ENCODE results near the gene CTTN.

CTTN gene

DNA sequence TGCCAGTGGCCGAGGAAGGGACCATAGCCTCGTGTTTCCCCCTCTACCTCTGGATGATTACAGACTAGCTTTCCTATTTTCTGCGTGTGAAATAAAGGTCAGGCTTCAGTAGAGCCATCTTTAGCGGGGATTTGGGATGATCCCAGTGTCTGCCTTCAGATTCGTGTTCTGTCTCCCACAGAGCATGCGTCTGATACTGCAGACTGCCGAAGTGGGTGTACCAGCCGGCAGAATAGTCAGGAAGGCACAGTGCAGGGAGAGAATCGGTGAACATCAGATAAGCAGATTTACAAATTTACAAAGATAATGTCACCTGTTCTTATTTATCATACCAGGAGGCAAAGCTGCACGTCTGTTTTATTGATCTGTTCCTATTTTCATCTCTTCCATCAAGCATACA lies 11.1 kb downstream of the CTTN start:
- no peak for DNase-seq (ENCODE audit: low read depth in 1 of 2, low spot score in 1 of 2)

DNA sequence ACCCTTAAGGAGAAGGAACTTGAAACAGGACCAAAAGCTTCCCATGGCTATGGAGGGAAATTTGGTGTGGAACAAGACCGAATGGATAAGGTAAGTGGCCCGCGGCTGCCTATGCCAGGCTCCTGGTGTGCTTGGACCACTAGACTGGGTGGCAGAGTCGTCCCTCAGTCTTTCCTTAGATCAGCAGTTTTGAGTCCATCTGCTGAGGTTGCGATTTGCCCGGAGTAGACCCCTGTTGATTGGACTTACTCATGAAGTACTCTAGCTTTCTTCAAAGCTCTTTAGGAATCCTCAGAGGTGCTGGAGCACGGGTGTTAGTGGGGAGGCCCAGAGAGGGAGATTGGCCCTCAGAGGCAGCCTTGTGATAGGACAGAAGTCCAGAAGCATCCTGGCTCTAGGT lies 11.5 kb downstream of the CTTN start:
- no peak for DNase-seq (ENCODE audit: low read depth in 1 of 2, low spot score in 1 of 2)

DNA sequence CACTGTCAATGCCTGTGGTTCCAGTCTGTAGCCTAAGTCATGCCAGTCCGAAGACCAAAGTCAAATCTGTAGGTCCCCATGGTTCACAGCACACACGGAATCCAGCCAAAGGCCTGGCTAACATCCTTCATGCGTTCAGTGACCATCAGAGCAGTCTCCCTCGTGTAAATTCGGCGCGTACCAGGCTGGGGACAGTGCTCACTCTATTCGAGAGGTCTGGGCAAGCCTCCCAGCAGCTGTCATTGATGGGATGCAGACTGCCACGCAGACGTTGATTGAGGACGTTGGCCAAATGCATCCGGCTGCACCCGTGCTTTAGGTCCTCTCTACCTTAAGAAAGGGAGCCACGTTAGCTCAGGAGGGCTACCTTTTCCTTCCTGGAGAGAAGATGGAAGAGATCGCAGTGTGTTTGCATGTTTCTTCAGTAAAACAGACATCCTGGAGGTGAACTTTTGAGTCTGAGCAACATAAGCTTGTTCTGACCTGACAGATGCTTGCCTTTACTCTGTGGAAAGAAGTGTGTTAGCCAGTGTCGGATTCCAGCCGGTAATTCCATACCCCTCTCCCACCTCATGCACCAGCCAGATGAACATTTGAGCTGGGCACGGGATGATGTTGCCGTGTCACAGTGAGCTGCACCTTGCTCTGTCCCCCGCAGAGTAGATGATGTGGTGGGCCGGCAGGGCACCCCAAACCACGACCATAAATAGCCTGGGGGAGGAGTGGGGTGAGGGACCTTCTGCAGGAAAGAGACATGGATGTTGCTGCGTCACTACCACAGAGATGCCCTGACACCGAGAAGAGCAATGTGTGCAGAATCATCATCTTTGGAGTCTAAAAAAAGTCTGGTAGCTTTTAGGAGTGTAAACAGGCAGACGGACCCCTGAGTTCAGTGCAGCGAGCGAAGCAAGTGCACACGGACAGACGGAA lies 12.2 kb downstream of the CTTN start:
- DNase-seq (ENCODE audit: low read depth in 1 of 2, low spot score in 1 of 2) = no peak

DNA sequence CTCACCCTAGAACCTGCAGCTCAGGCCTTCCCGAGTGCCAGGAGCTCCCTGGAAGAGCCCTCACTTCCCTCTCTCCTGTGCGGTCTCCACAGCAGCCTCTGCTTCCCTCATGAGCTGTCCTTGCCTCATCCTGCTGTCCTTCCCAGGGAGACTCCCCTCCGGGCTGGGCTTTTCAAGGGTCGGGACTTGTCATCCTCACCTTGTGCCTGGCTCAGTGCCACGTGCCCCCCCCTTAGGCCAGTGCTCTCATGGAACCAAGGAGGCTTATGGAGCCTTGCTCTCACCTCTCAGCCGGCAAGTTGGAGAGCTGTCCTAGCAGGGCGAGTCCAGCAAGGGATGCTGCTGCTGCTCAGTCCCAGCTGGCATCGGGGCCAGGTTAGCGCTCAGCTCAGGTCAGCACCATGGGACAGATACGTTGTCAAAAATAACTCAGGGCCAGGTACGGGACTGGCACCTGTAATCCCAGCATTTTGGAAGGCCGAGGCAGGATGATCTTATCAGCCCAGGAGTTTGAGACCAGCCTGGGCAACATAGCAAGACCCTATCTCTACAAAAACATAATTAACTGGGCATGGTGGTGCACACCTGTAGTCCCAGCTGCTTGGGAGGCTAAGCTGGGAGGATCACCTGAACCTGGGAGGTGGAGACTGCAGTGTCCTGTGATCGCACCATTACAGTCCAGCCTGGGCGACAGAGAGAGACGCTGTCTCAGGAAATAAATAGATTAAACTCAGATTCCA lies 13.6 kb downstream of the CTTN start:
- no peak for DNase-seq (ENCODE audit: low read depth in 1 of 2, low spot score in 1 of 2)

DNA sequence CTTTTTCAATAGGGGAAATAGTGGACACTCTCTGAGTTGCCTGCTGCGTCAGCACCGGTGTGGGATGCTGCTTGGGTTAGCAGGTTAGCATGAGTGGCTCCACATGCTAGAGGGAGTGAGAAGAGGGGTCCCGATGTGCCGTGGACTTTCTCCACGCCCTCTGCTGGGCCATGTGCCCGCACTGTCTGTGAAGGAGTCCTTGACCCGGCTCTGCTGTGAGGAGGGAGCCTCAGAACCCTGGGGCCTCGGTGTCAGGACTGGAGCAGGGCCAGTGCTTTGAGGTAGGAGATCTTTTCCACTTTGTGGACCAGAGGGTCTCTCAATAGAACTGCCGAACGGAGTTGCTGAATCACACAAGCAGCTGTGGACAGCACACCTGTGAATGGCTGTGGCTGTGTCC lies 14.8 kb downstream of the CTTN start:
- DNase-seq (ENCODE audit: low read depth in 1 of 2, low spot score in 1 of 2) = no peak

DNA sequence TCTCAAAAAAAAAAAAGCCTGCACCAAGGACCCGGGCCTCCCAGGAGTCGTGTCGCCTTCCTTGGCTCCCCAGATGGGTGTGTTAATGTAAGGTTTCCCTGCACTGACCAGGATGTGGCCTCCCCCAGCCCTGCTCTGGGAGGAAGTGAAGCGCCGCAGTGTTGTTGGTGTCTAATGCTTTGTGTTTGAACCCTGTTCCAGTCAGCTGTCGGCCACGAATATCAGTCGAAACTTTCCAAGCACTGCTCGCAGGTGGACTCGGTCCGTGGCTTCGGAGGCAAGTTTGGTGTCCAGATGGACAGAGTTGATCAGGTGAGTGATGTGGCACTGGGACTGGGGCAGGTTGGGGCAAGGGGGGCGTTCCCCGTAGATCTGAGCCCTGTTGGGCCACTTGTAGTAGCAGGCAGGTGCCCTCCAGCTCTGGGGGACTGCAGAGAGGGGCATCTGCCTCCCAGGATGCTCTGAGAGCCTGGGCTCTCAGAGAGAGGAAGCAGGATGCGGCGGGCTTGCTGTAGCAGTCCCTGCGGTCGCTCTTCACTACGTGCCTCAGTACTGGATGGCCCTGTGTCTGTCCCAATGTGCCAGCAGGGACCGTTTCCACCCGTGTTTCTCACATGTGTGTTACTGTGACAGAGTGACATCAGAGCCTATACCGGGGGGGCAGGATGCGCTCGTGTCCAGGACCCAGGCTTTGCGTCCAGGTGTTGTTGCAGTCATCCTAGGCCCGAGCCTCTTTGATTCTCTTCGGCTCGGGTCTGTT lies 16.2 kb downstream of the CTTN start:
- DNase-seq (ENCODE audit: low read depth in 1 of 2, low spot score in 1 of 2) = no peak

DNA sequence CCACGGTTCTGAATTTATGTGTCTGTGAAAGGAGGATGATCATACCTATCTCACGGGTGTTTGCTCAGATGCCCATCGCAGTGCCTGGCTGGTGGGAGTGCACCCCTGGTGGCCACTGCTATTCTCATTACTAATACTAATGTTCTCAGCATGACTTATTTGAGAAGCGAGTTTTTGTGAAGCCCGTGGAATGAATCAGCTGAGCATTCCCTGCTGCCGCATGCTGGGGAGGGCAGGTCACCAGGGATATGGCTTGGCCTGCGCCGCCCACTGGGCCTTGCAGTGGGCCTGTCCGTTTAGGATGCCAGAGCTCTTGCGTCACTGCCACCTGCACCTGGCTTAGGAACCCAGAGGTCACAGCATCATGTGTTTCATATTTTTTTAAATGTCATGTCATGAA lies 16.9 kb downstream of the CTTN start:
- DNase-seq (ENCODE audit: low read depth in 1 of 2, low spot score in 1 of 2) = no peak

DNA sequence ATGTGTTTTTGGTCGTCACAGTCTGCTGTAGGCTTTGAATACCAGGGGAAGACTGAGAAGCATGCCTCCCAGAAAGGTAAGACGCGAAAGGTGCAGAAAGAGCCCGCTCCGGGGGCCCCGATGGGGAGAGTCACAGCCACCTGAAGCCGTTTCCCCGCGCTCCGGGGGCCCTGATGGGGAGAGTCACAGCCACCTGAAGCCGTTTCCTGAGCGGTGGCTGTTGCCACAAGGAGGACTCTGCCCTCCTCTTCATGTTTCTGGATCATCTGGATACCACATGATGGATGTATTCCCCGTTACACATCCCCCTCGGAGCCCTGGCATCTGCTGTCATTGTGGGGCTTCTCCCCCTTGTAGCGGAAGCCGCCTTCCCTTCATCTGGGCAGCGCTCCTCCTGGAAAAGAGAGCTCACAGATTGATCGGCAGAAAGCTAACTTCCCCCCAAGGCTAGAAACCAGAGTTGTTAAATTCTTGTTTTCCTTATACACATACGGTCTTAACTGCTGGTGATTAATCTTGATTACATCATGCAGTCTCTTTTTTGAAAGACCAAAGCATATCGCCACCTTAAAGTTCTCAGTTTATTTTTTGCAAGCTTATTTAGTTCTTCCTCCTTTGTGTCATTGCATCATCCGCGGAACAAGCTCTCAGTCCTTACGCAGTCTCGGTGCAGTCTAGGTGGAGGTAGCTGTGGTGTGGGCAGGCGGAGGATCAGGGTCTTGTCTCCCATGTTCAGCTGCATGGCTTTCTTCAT lies 17.5 kb downstream of the CTTN start:
- no peak for DNase-seq (ENCODE audit: low read depth in 1 of 2, low spot score in 1 of 2)

DNA sequence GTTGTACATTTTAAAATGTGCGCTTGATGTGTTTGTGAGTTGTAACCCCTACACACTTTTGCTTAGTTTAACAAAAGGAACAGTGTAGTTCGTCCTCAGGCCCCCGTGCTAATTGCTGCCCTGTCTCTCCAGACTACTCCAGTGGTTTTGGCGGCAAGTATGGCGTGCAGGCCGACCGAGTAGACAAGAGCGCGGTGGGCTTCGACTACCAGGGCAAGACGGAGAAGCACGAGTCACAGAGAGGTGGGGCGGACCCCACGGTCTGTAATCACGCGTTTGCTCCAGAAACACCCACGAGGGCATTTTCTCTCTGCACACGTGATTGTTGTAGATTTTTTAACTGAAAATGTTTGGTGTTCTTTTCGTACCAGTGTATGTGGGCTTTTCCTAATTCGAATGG lies 18.6 kb downstream of the CTTN start:
- no peak for DNase-seq (ENCODE audit: low read depth in 1 of 2, low spot score in 1 of 2)

DNA sequence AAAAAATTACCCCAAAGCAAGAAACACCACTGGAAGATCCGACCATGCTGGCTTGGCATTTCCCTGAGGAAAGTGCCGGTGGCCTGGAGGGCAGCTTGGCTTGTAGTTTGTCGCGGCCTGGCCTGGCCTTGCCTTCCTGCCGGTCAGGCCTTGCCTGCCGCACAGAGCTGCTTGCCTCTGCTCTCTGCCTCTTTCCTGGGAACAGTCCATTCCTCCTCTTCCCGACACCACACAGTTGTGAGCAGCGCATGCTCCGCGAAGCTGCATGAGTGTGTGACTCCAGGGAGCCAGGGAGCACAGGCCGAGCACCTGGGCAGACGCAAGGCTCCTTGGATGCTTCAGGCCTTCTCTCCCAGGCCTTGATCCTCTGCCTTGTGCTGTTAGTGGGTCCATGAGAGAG lies 19.8 kb downstream of the CTTN start:
- DNase-seq (ENCODE audit: low read depth in 1 of 2, low spot score in 1 of 2) = no peak

DNA sequence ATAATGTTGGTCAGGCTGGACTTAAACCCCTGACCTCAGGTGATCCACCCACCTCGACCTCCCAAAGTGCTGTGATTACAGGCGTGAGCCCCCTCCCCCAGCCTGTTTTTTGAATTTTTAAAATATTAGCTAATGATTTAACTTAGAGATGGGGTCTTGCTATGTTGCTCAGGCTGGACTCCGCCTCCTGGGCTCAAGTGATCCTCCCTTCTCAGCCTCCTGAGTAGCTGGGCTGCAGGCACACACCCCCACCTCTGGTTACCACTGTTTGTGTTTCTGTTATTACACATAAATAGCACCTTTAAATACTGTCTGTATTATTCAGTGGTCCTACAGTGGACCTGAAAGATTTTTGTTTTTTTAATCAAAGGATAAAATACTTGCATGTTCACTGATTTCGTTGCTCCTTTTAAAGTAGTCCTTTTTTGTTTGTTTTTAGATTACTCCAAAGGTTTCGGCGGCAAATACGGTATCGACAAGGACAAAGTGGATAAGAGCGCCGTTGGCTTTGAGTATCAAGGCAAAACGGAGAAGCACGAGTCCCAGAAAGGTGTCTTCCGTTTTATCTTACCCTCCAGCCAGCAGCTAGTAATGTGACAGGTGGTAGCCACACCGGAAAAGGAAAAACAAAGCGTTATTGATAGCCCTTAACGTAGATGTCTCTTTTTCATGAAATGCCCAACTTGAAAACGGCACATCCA lies 21.1 kb downstream of the CTTN start:
- no peak for DNase-seq (ENCODE audit: low read depth in 1 of 2, low spot score in 1 of 2)

DNA sequence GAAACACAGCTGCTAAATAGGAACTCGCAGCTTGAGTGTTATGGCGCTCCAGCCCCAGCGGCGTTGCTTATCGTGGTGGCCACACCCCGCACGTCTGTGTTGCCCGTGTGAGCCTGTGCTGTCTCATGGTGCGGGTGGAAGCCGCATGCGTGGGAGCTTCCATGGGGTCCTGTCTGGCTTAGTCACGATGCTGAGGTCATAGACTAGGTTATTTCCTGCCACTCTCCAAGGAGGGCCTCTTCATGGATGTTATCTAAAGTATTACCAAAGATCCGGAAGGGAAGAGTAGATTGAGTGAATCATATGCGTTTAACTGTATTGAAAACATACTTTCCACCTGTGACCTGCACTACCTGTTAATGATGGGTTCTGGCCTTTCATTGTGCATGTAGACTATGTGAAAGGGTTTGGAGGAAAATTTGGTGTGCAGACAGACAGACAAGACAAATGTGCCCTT lies 21.7 kb downstream of the CTTN start:
- no peak for DNase-seq (ENCODE audit: low read depth in 1 of 2, low spot score in 1 of 2)

DNA sequence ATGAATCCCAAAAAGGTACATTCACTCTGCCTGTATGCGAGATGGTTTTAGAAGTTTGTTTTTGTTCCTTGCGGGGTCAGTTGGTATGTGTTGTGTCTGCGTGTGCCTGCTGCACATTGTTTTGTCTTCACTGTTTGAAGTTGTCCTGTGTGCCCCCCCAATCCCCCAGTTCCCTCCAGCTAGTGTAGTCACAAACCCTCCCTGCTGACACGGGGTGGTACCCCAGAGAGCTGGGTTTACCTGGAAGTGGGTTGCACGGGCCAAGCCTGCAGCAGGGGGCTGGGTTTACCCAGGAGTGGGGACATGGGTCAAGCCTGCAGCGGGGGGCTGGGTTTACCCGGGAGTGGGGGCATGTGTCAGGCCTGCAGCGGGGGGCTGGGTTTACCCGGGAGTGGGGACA lies 22.2 kb downstream of the CTTN start:
- no peak for DNase-seq (ENCODE audit: low read depth in 1 of 2, low spot score in 1 of 2)

DNA sequence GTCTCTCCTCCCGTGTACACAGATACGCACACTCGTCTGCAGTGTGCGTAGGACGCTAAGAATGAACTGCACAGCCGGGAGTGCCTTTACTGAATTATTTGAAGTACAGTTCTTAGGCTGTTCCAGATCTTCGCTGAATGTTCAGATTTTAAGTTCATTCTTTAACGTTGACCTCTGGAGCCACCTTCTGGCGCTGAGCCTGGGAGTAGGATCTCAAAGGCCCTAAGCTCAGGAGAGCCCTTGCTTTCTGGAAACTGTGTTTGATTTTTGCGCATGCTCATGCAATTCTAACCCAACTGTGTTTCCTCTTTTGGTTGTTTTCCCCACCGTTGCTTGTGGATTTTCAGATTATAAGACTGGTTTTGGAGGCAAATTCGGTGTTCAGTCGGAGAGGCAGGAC lies 22.8 kb downstream of the CTTN start:
- DNase-seq (ENCODE audit: low read depth in 1 of 2, low spot score in 1 of 2) = no peak

DNA sequence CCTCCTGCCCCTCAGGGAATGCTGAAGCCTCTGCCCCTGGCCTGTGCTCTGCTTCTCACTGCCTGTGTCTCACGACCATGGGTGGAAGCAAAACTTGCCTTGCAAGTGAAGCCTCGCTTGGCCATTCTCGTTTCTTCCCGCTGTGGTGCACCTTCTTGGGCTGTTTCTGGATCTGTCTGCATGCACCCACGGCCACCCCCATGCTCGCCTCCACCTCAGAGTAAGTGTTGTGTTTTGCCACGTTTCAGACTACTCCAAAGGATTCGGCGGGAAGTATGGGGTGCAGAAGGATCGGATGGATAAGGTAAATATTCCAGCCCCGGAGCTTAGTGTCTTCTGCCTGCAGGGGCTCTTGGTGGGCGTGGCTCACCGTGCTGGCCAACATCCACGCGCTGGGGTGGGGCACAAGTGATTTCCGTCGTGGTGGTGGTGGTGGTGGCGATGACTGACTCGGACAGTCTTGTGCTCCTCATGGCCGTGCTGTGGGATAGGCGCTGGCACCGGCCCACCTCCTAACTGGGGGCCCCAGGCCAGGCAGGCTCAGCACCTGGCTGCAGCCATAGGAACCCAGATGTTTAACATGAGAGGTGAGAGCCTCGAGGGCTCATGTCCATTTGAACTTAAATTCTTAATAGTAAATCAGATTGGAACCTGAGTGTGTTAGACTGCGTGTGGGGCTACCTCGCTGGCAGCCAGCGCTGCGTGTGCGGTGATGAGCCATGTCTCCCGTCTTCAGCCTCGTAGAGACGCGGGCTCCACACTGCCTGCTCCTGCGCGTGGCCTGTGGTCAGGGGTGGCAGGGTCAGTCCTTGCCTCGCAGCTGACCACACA lies 24.6 kb downstream of the CTTN start:
- no peak for DNase-seq (ENCODE audit: low read depth in 1 of 2, low spot score in 1 of 2)

DNA sequence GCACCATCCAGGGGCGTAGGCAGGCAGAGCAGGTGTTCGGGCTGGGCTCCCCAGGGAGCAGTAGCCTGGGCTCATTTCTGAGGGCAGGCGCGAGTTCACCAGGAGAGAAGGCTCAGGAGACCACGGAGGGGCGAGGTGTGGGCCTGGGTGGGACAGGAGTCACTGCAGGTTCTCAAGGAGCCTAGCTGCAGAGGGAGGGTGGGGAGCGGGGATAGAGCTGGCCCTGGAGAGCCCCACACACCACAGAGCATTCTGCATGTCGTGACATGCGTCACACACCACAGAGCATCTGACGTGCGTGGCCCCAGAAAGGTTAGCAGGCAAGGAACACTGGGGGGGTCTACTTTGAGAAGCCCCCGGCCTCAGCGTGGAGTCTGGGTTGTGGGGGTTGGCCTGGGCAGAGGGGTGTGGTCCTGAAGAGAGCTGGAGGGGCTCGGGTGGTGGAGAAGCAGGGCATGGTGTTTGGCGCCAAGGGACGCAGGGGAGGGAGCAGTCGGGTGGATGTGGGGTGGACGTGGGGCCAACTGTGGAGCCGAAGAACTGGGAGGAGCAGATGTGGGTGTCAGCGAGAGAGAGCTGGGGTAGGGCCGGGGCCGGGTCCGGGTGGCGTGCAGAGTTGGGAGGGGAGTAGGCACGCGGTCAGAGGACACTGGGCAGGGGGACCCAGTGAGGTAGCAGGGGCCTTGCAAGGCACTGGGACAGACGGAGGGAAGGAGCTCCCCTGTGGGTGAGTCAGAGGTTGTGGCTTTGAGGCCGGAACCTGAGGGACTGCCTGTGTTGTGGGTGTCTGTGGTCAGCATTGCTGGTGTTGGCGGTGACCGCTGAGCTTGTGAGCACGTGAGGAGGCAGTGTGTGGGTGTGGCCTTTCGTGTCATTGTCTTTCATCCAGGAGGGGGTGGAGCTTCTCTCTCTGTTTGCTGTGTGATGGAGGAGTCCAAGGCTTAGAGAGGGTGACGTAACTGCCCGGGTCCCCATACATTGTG lies 25.5 kb downstream of the CTTN start:
- DNase-seq (ENCODE audit: low read depth in 1 of 2, low spot score in 1 of 2) = no peak

DNA sequence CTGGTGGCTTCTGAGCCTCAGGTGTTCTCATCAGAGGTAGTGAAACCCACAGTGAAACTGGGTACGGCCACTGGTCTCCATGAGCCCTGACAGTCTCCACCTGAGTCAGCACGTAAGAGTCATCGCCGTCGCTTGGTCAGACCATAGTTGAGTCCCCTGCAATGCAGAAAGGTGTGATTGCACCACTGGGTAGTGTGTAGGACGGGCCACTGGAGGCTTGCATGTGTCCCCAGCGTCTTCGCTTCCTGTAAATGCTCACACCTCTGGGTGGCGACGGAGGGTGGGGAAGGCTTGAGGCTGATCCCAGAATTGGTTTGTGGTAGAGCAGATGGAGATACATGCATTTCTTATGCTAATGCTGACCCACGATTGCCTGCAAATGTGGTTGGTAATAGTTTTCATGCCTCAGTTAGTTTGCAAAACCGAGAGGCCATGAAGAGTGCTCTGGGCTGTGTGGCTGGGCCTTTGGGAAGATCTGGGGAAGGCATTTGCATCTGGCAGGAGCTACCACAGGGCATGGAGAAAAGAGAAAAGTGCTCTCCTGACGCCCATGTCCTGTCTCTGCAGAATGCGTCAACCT lies 26.5 kb downstream of the CTTN start:
- DNase-seq (ENCODE audit: low read depth in 1 of 2, low spot score in 1 of 2) = no peak

DNA sequence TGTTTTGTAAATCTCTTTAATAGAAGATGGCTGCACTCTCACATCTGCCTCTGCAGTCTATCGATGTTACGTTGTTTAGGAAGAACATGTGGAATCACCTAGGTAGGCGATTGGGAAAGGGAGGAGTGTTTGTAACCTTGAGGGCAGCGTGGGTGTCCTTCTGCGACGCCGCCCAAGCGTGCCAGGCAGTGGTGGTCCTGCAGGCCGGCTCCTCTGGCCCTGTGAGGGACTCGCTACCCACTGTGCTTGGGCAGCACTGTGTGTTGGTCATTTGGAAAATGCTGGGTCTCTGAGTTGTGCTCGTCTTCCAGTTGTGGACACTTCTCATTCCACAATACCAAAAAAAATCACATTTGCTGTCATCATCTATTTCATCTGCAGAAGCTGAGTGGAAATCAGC lies 29.1 kb downstream of the CTTN start:
- DNase-seq (ENCODE audit: low read depth in 1 of 2, low spot score in 1 of 2) = no peak

Measured in activated CD4-positive, alpha-beta T cell treated with anti-CD3 and anti-CD28 coated beads, Interleukin-2, amount 50 U/mL, for 24 hours (primary cell).